Endodermal cell (in vitro differentiated cells): ENCODE data around the gene PLPP4. TPM values are rescaled to one million over a fixed set of nuclear protein-coding genes. Genes with fewer than 3 reads are reported as not detected.

Experiments
- DNase-seq: peaks from one replicate; pipeline ENCODE4 v3.0.0-alpha.2; 2017
- H3K27ac ChIP-seq: 2 replicates; pipeline ENCODE4 v1.5.1; 2013; ENCODE audit warnings: mild to moderate bottlenecking, low read depth, low read length, moderate library complexity
- H3K27me3 ChIP-seq: 2 replicates; pipeline ENCODE4 v1.6.1; 2013; ENCODE audit warnings: mild to moderate bottlenecking, low read length, moderate library complexity; ENCODE audit not compliant: insufficient read depth, control insufficient read depth, poor library complexity, severe bottlenecking
- H3K36me3 ChIP-seq: 2 replicates; pipeline ENCODE4 v1.7.0; 2013; ENCODE audit warnings: mild to moderate bottlenecking, low read length, moderate library complexity; ENCODE audit not compliant: control insufficient read depth, insufficient read depth
- H3K4me1 ChIP-seq: one replicate; pipeline ENCODE4 v1.7.0; 2013; ENCODE audit warnings: low read length; ENCODE audit not compliant: control insufficient read depth, insufficient read depth
- H3K4me3 ChIP-seq: 2 replicates; pipeline ENCODE4 v1.5.1; 2013; ENCODE audit warnings: mild to moderate bottlenecking, low read length, moderate library complexity
- H3K9ac ChIP-seq: 2 replicates; pipeline ENCODE4 v1.6.1; 2013; ENCODE audit warnings: mild to moderate bottlenecking, low read length, moderate library complexity; ENCODE audit not compliant: poor library complexity, severe bottlenecking; ENCODE audit errors: extremely low read depth
- H3K9me3 ChIP-seq: 2 replicates; pipeline ENCODE4 v1.6.1; 2013; ENCODE audit warnings: mild to moderate bottlenecking, low read length, moderate library complexity; ENCODE audit not compliant: control insufficient read depth
- H3K27ac Mint-ChIP-seq: 2 replicates; pipeline ENCODE4 v1.8.0; 2020; ENCODE audit warnings: mixed read lengths
- H3K27me3 Mint-ChIP-seq: 2 replicates; pipeline ENCODE4 v1.8.0; 2021; ENCODE audit warnings: mild to moderate bottlenecking, mixed read lengths; ENCODE audit not compliant: insufficient read depth
- H3K36me3 Mint-ChIP-seq: 2 replicates; pipeline ENCODE4 v1.8.0; 2020; ENCODE audit warnings: low read depth, mixed read lengths
- H3K4me1 Mint-ChIP-seq: 2 replicates; pipeline ENCODE4 v1.8.0; 2020; ENCODE audit warnings: mixed read lengths
- H3K4me3 Mint-ChIP-seq: 2 replicates; pipeline ENCODE4 v1.8.0; 2020; ENCODE audit warnings: mild to moderate bottlenecking, moderate library complexity, mixed read lengths
- H3K9me3 Mint-ChIP-seq: 2 replicates; pipeline ENCODE4 v1.8.0; 2020; ENCODE audit warnings: mild to moderate bottlenecking, mixed read lengths
- WGBS, 2 experiments: methylation state at CpG; one replicate each; pipeline versions ENCODE4 v1.1.5 to v1.1.7; 2013; ENCODE audit warnings: missing lambda C conversion rate in 2 of 2, mixed read lengths in 1 of 2; ENCODE audit not compliant: insufficient coverage in 1 of 2, insufficient read length in 1 of 2; 5-methylcytosine and 5-hydroxymethylcytosine counted together
- total RNA-seq, 2 donors: library from RNA; stranded (reverse); fragmentation: NEBNext Ultra II Directional in 1 of 2; extraction: Animal tissue kit (Norgen Biotek cat#: 25700) in 1 of 2; gene quantifications; 2 replicates in 1 of 2; 3 replicates in 1 of 2; pipeline ENCODE4 v1.2.1, GENCODE V29; 2021
- TF ChIP-seq, protein P1 (sequence below): fragments of 200-600 bp; sonication (generic); conservative IDR thresholded peaks from 2 replicates; pipeline ENCODE4 v1.5.0; 2021; ENCODE audit warnings: antibody characterized with exemption, mild to moderate bottlenecking

The PLPP4 gene
- total RNA-seq, 2 donors from 2014 or later = 8.7 to 14.4 TPM

DNA sequence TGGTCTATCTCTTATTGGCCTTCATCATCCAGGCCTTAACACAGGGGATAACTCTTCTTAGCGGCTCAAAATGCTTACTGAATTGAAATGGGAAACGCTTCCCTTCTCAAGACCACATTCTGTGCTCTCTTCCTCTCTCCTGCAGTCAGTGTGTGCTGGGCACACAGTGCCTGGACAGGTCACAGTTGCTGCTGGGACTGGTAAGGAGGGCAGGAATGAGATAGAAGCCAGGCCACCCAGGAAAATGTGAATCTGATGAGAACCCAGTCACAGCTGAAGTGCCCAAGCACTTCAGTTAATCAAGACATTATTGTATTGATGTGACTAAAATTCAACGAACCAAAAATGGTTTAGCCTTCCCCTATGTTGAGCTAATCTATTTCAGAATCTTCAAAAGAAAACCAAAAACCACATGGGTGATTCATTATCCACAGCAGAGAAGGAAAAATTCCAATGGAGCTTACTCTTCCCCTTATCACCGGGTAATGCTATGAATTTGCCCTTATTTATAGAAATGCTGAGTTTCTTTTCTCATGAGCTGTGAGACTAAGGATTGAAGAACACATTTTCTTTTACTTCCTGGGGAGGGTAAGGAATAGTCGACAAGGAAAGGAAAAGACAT is 41.2 kb upstream of the PLPP4 start:
- Histone ChIP-seq H3K4me1 (no peaks in the 10 kb centered on the region), H3K27me3 (no peaks in the 10 kb centered on the region), H3K36me3 (no peaks in the 10 kb centered on the region), H3K9me3 (no peaks in the 10 kb centered on the region), H3K27ac (no peak overlapping the region), H3K9ac (no peak overlapping the region), H3K4me3 (no peak overlapping the region)
- Mint-ChIP-seq H3K4me3 (no peak overlapping the region), H3K9me3 (peaks cover 2% of the 10 kb centered on the region), H3K4me1 (no peaks in the 10 kb centered on the region), H3K27ac (no peak overlapping the region), H3K36me3 (no peaks in the 10 kb centered on the region), H3K27me3 (no peaks in the 10 kb centered on the region)
- TF ChIP-seq, protein P1, sequence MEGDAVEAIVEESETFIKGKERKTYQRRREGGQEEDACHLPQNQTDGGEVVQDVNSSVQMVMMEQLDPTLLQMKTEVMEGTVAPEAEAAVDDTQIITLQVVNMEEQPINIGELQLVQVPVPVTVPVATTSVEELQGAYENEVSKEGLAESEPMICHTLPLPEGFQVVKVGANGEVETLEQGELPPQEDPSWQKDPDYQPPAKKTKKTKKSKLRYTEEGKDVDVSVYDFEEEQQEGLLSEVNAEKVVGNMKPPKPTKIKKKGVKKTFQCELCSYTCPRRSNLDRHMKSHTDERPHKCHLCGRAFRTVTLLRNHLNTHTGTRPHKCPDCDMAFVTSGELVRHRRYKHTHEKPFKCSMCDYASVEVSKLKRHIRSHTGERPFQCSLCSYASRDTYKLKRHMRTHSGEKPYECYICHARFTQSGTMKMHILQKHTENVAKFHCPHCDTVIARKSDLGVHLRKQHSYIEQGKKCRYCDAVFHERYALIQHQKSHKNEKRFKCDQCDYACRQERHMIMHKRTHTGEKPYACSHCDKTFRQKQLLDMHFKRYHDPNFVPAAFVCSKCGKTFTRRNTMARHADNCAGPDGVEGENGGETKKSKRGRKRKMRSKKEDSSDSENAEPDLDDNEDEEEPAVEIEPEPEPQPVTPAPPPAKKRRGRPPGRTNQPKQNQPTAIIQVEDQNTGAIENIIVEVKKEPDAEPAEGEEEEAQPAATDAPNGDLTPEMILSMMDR = no peak
- no peak for DNase-seq
- 87 to 88% methylated on average over 1 to 5 of the region's 5 CpGs for WGBS, 2 experiments

GRCh38 chr10:120420421-120420820 is 36.6 kb upstream of the PLPP4 start:
- no peak overlapping the region for H3K27ac Mint-ChIP-seq
- no peak for DNase-seq
- H3K9ac ChIP-seq = no peak overlapping the region
- no peak overlapping the region for H3K4me3 ChIP-seq
- no peak overlapping the region for H3K27ac ChIP-seq
- no peaks in the 10 kb centered on the region for H3K36me3 Mint-ChIP-seq
- H3K27me3 Mint-ChIP-seq = no peaks in the 10 kb centered on the region
- H3K36me3 ChIP-seq = no peaks in the 10 kb centered on the region
- H3K4me1 Mint-ChIP-seq = no peaks in the 10 kb centered on the region
- TF ChIP-seq, protein P1 = no peak
- 85 to 100% methylated on average over 2 to 5 of the region's 5 CpGs for WGBS, 2 experiments
- H3K4me3 Mint-ChIP-seq = no peak overlapping the region
- H3K9me3 Mint-ChIP-seq = peaks cover 6% of the 10 kb centered on the region
- H3K9me3 ChIP-seq = no peaks in the 10 kb centered on the region
- H3K4me1 ChIP-seq = no peaks in the 10 kb centered on the region
- H3K27me3 ChIP-seq = no peaks in the 10 kb centered on the region

- Mint-ChIP-seq H3K36me3 (no peaks in the 10 kb centered on the region), H3K4me1 (peaks cover 7% of the 10 kb centered on the region), H3K4me3 (no peak overlapping the region), H3K27me3 (no peaks in the 10 kb centered on the region), H3K9me3 (peaks cover 6% of the 10 kb centered on the region), H3K27ac (no peak overlapping the region)
- 88 to 100% methylated on average over 2 of the region's 2 CpGs for WGBS, 2 experiments
- Histone ChIP-seq H3K36me3 (no peaks in the 10 kb centered on the region), H3K27ac (no peak overlapping the region), H3K4me1 (no peaks in the 10 kb centered on the region), H3K27me3 (no peaks in the 10 kb centered on the region), H3K4me3 (no peak overlapping the region), H3K9ac (no peak overlapping the region), H3K9me3 (no peaks in the 10 kb centered on the region)
- DNase-seq = no peak
- TF ChIP-seq, protein P1 = no peak
These were observed 35.8 kb upstream of the PLPP4 start for GRCh38 chr10:120421250-120421649.
